ENCODE data around the gene MTHFD2. TPM values are rescaled to one million over a fixed set of nuclear protein-coding genes. Genes with fewer than 3 reads are reported as not detected.

MTHFD2 gene
- total and polyA plus RNA-seq, 2 experiments from 2014 or later = 40.1 to 126 TPM

GRCh38 chr2:74225698-74226459 lies 27.5 kb downstream of the MTHFD2 start:
- H3K36me3 ChIP-seq (replicated peaks; ENCODE audit: insufficient read depth, low read depth) = no peaks in the 10 kb centered on the region
- no peak overlapping the region for H3K4me2 ChIP-seq
- no peaks in the 10 kb centered on the region for H3K79me2 ChIP-seq
- no peak overlapping the region for H3K4me3 ChIP-seq
- H3K27ac ChIP-seq = no peak overlapping the region
- H3K4me1 ChIP-seq (ENCODE audit: insufficient read depth) = no peaks in the 10 kb centered on the region
- no peaks in the 10 kb centered on the region for H4K20me1 ChIP-seq (ENCODE audit: insufficient read depth, poor library complexity, severe bottlenecking)
- TF ChIP-seq EZH2 (IDR thresholded peaks at IDR 0.05; ENCODE audit: borderline replicate concordance) (no peak), CTCF (IDR thresholded peaks at IDR 0.05; ENCODE audit: poor library complexity) (no peak), EZH2phosphoT487 (IDR thresholded peaks at IDR 0.05; ENCODE audit: low read depth, severe bottlenecking, unreplicated experiment) (no peak)
- WGBS (ENCODE audit: low lambda C conversion rate, missing lambda C conversion rate) = 67% methylated on average over 4 of the region's 4 CpGs
- H3K9me3 ChIP-seq (ENCODE audit: low read depth) = no peaks in the 10 kb centered on the region
- no peak overlapping the region for H2AFZ ChIP-seq
- no peaks in the 10 kb centered on the region for H3K9me2 ChIP-seq (replicated peaks; ENCODE audit: insufficient read depth)
- no peaks in the 10 kb centered on the region for H3K27me3 ChIP-seq
- no peak for DNase-seq (ENCODE audit: low spot score)

DNA sequence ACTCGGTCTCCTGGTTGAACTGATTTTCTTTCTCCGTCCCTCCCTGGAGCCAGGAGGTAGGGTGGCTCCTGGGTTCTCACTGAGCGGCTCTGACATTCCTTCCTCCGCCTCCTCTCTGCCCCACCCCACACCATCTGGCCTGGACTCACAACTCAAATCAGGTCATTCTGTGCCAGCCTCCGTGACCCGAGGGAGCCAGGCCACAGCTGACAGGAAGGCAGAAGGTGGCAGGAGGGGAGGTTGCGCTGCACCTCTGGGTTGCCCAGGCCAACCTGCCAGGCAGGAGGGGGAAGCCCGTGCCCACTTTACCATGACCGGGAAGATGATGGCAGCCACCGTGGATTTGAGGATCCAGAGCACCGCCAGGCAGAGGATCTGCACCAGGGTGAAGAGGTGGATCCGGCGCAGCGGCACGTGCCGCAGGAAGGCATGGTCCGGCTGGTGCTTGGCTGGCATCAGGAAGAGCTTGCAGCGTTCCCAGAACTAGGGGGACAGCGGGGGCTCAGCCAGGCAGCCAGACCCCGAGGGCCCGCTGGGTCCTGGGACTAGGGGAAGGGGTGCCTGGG lies 28.3 kb downstream of the MTHFD2 start:
- H3K36me3 ChIP-seq (replicated peaks; ENCODE audit: insufficient read depth, low read depth) = no peaks in the 10 kb centered on the region
- no peak for DNase-seq (ENCODE audit: low spot score)
- no peak overlapping the region for H2AFZ ChIP-seq
- no peaks in the 10 kb centered on the region for H4K20me1 ChIP-seq (ENCODE audit: insufficient read depth, poor library complexity, severe bottlenecking)
- H3K9me2 ChIP-seq (replicated peaks; ENCODE audit: insufficient read depth) = no peaks in the 10 kb centered on the region
- 92% methylated on average over 18 of the region's 21 CpGs for WGBS (ENCODE audit: low lambda C conversion rate, missing lambda C conversion rate)
- no peak overlapping the region for H3K4me2 ChIP-seq
- H3K27ac ChIP-seq = no peak overlapping the region
- H3K79me2 ChIP-seq = no peaks in the 10 kb centered on the region
- TF ChIP-seq EZH2phosphoT487 (IDR thresholded peaks at IDR 0.05; ENCODE audit: low read depth, severe bottlenecking, unreplicated experiment) (no peak), CTCF (IDR thresholded peaks at IDR 0.05; ENCODE audit: poor library complexity) (no peak), EZH2 (IDR thresholded peaks at IDR 0.05; ENCODE audit: borderline replicate concordance) (no peak)
- H3K9me3 ChIP-seq (ENCODE audit: low read depth) = no peaks in the 10 kb centered on the region
- H3K27me3 ChIP-seq = no peaks in the 10 kb centered on the region
- no peaks in the 10 kb centered on the region for H3K4me1 ChIP-seq (ENCODE audit: insufficient read depth)
- H3K4me3 ChIP-seq = no peak overlapping the region

GRCh38 chr2:74227646-74228045 lies 29.2 kb downstream of the MTHFD2 start:
- DNase-seq (ENCODE audit: low spot score) = no peak
- Histone ChIP-seq H3K27me3 (no peaks in the 10 kb centered on the region), H3K9me3 (ENCODE audit: low read depth) (no peaks in the 10 kb centered on the region), H3K4me1 (ENCODE audit: insufficient read depth) (no peaks in the 10 kb centered on the region), H3K4me3 (no peak overlapping the region), H3K79me2 (no peaks in the 10 kb centered on the region), H3K27ac (no peak overlapping the region), H4K20me1 (ENCODE audit: insufficient read depth, poor library complexity, severe bottlenecking) (no peaks in the 10 kb centered on the region), H3K9me2 (replicated peaks; ENCODE audit: insufficient read depth) (no peaks in the 10 kb centered on the region), H3K4me2 (no peak overlapping the region), H3K36me3 (replicated peaks; ENCODE audit: insufficient read depth, low read depth) (no peaks in the 10 kb centered on the region), H2AFZ (no peak overlapping the region)
- 82% methylated on average over 5 of the region's 5 CpGs for WGBS (ENCODE audit: low lambda C conversion rate, missing lambda C conversion rate)
- TF ChIP-seq EZH2 (IDR thresholded peaks at IDR 0.05; ENCODE audit: borderline replicate concordance) = no peak
- TF ChIP-seq EZH2phosphoT487 (IDR thresholded peaks at IDR 0.05; ENCODE audit: low read depth, severe bottlenecking, unreplicated experiment) = no peak
- no peak for TF ChIP-seq CTCF (IDR thresholded peaks at IDR 0.05; ENCODE audit: poor library complexity)
